ENCODE data around the gene SOX10.
A peak's percentile ranks its signal among the peaks of the same experiment; 100 is the strongest.

Gene SOX10

DNA sequence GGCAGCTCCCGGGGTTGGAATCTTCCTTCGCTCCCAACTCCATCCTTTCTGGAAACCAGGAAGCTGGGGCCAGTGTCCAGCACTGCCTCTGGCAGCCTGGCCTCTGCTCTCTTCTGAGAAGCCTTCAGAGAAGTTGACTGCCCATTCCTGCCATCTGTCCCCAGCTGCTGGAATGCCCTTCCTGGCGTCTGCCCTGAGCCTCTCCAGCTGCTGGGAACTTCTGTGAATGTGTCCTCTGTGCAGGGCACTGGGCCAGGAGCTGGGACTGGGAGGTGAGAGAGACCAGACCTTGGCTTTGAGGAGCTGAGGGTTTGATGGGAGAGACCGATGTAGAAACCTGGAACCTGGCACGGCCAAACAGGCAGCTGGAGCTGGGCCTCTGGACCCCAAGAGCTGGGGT lies 5.9 kb upstream of the SOX10 start:
- H4K20me1 ChIP-seq (ENCODE audit: insufficient read depth, low read length, poor library complexity, severe bottlenecking) = no peaks in the 10 kb centered on the region

DNA sequence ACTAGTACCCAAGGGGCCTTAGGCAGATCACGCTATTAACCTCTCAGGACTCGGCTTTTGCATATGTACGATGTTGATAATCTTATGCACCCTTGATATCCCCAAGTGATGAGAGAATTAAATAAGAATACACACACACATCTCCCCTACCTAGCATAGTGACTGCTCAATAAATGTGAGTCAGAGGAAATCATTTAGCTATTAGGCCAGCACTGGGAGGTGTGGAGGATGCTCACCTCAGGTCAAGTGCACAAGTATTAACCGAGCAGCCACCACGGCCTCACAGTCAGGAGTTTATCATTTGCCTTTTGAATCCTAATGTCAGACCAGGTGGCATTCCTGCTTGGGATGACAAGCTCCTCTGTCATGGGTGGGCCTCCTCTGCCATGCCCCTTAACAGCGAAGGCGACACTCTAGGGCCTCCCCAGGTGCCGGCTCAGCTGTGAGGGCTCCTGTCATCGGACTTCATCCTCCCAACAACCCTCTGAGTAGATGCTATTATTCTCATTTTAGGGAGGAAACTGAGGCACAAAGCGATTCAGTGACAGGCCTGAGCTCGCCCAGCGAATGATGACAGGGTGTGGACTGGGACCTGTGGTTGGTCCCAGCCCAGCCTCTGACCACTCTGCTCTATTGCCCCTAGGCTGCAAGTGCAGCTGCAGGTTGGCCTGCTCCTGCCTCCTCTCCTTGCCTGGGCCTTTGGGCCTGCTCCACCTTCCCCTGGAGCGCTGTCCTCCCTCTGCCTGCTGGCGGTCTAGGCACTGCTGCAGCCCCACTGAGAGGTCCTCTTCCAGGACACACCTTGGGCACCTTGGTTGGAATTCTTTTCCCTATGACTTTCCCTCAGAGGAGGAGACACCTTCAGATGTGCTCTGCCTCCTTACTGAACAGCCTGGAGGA lies 5.0 kb upstream of the SOX10 start:
- Histone ChIP-seq H3K4me2 (ENCODE audit: low read depth, low read length, poor library complexity, severe bottlenecking) (no peak overlapping the region), H3K36me3 (ENCODE audit: insufficient read depth, low read length) (no peaks in the 10 kb centered on the region), H3K9me3 (ENCODE audit: insufficient read depth, low read depth, low read length) (no peaks in the 10 kb centered on the region), H3K27me3 (ENCODE audit: insufficient read depth, low read length, poor library complexity, severe bottlenecking) (no peaks in the 10 kb centered on the region), H3K4me1 (ENCODE audit: insufficient read depth, low read length, poor library complexity, severe bottlenecking) (peaks cover 30% of the 10 kb centered on the region), H4K20me1 (ENCODE audit: insufficient read depth, low read length, poor library complexity, severe bottlenecking) (no peaks in the 10 kb centered on the region), H3K4me3 (ENCODE audit: low read length, poor library complexity, severe bottlenecking) (no peak overlapping the region), H3K9ac (ENCODE audit: low read depth, low read length, poor library complexity, severe bottlenecking) (no peak overlapping the region), H3K79me2 (ENCODE audit: insufficient read depth, low read length) (no peaks in the 10 kb centered on the region), H3K9me2 (replicated peaks; ENCODE audit: low read depth, low read length) (no peaks in the 10 kb centered on the region), H2AFZ (ENCODE audit: low read length) (no peak overlapping the region), H3F3A (ENCODE audit: low read depth) (no peaks in the 10 kb centered on the region; the same call in 1 of the 2 replicates)
- TF ChIP-seq, protein P1, sequence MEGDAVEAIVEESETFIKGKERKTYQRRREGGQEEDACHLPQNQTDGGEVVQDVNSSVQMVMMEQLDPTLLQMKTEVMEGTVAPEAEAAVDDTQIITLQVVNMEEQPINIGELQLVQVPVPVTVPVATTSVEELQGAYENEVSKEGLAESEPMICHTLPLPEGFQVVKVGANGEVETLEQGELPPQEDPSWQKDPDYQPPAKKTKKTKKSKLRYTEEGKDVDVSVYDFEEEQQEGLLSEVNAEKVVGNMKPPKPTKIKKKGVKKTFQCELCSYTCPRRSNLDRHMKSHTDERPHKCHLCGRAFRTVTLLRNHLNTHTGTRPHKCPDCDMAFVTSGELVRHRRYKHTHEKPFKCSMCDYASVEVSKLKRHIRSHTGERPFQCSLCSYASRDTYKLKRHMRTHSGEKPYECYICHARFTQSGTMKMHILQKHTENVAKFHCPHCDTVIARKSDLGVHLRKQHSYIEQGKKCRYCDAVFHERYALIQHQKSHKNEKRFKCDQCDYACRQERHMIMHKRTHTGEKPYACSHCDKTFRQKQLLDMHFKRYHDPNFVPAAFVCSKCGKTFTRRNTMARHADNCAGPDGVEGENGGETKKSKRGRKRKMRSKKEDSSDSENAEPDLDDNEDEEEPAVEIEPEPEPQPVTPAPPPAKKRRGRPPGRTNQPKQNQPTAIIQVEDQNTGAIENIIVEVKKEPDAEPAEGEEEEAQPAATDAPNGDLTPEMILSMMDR (conservative IDR thresholded peaks at IDR 0.05; ENCODE audit: low read length) = no peak
- TF ChIP-seq EZH2phosphoT487 (IDR thresholded peaks at IDR 0.05; ENCODE audit: borderline replicate concordance) = no peak

More for the DNA sequence above, 5.9 kb upstream of the SOX10 start:
- Histone ChIP-seq H3K9me3 (ENCODE audit: insufficient read depth, low read depth, low read length) (no peaks in the 10 kb centered on the region), H3K27me3 (ENCODE audit: insufficient read depth, low read length, poor library complexity, severe bottlenecking) (no peaks in the 10 kb centered on the region), H2AFZ (ENCODE audit: low read length) (no peak overlapping the region), H3K4me1 (ENCODE audit: insufficient read depth, low read length, poor library complexity, severe bottlenecking) (peaks cover 33% of the 10 kb centered on the region), H3K4me2 (ENCODE audit: low read depth, low read length, poor library complexity, severe bottlenecking) (no peak overlapping the region), H3K9me2 (replicated peaks; ENCODE audit: low read depth, low read length) (no peaks in the 10 kb centered on the region), H3K79me2 (ENCODE audit: insufficient read depth, low read length) (no peaks in the 10 kb centered on the region), H3K9ac (ENCODE audit: low read depth, low read length, poor library complexity, severe bottlenecking) (no peak overlapping the region), H3F3A (ENCODE audit: low read depth) (no peaks in the 10 kb centered on the region; the same call in 1 of the 2 replicates), H3K4me3 (ENCODE audit: low read length, poor library complexity, severe bottlenecking) (no peak overlapping the region), H3K36me3 (ENCODE audit: insufficient read depth, low read length) (no peaks in the 10 kb centered on the region)
- TF ChIP-seq, protein P1 (conservative IDR thresholded peaks at IDR 0.05; ENCODE audit: low read length) = no peak
- no peak for TF ChIP-seq EZH2phosphoT487 (IDR thresholded peaks at IDR 0.05; ENCODE audit: borderline replicate concordance)

DNA sequence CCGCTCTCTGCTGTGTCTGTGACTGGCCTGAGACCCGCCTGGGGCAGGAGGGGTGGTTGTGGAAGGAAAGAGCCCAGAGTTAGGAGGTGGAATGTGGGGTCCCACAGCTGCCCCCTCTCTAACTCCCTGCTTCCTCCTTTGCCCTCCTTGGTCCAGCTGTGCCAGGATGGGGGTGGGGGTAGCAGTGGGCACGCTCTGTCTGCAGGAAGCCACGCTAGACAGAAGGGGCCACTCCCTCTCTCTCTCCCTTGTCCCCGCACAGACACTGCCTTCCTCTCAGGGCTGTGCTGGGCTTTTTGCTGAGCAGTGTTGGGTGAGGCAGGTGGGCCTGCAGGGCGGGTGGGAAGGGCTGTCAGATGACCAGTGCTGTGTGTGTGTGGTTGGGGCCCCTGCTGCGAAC lies 2.0 kb upstream of the SOX10 start:
- Histone ChIP-seq H3K9ac (ENCODE audit: low read depth, low read length, poor library complexity, severe bottlenecking) (peak overlapping the region; percentile 56), H3K4me3 (ENCODE audit: low read length, poor library complexity, severe bottlenecking) (no peak overlapping the region), H3K79me2 (ENCODE audit: insufficient read depth, low read length) (no peaks in the 10 kb centered on the region), H2AFZ (ENCODE audit: low read length) (no peak overlapping the region), H3K9me2 (replicated peaks; ENCODE audit: low read depth, low read length) (no peaks in the 10 kb centered on the region), H3K36me3 (ENCODE audit: insufficient read depth, low read length) (no peaks in the 10 kb centered on the region), H4K20me1 (ENCODE audit: insufficient read depth, low read length, poor library complexity, severe bottlenecking) (no peaks in the 10 kb centered on the region), H3K4me1 (ENCODE audit: insufficient read depth, low read length, poor library complexity, severe bottlenecking) (peaks cover 17% of the 10 kb centered on the region), H3K9me3 (ENCODE audit: insufficient read depth, low read depth, low read length) (no peaks in the 10 kb centered on the region), H3K27me3 (ENCODE audit: insufficient read depth, low read length, poor library complexity, severe bottlenecking) (no peaks in the 10 kb centered on the region), H3K4me2 (ENCODE audit: low read depth, low read length, poor library complexity, severe bottlenecking) (no peak overlapping the region), H3F3A (ENCODE audit: low read depth) (no peaks in the 10 kb centered on the region)
- TF ChIP-seq, protein P1 (conservative IDR thresholded peaks at IDR 0.05; ENCODE audit: low read length) = no peak
- TF ChIP-seq EZH2phosphoT487 (IDR thresholded peaks at IDR 0.05; ENCODE audit: borderline replicate concordance) = no peak

Measured in Loucy (cell line).